HFFc6 (cell line): ENCODE data around the gene CD40LG. TPM values are rescaled to one million over a fixed set of nuclear protein-coding genes. Genes with fewer than 3 reads are reported as not detected.

Experiments used
- DNase-seq: peaks from one replicate; pipeline ENCODE4 v3.0.0-alpha.2; 2018
- H3K27ac Mint-ChIP-seq: 2 replicates; pipeline ENCODE4 v1.8.0; 2020; ENCODE audit warnings: mild to moderate bottlenecking, mixed read lengths
- H3K27me3 Mint-ChIP-seq: 2 replicates; pipeline ENCODE4 v1.8.0; 2021; ENCODE audit warnings: mild to moderate bottlenecking, moderate library complexity, mixed read lengths; ENCODE audit not compliant: insufficient read depth
- H3K36me3 Mint-ChIP-seq: 2 replicates; pipeline ENCODE4 v1.8.0; 2021; ENCODE audit warnings: low read depth, mixed read lengths
- H3K4me1 Mint-ChIP-seq: 2 replicates; pipeline ENCODE4 v1.8.0; 2020; ENCODE audit warnings: low read depth, mixed read lengths
- H3K4me3 Mint-ChIP-seq: 2 replicates; pipeline ENCODE4 v1.8.0; 2020; ENCODE audit warnings: mild to moderate bottlenecking, moderate library complexity, mixed read lengths
- H3K9me3 Mint-ChIP-seq: 2 replicates; pipeline ENCODE4 v1.8.0; 2020; ENCODE audit warnings: mild to moderate bottlenecking, mixed read lengths
- CTCF ChIP-seq: fragments of 200-600 bp; sonication (generic); IDR thresholded peaks from 2 replicates; pipeline ENCODE4 v1.5.0; 2021; ENCODE audit warnings: antibody characterized with exemption, mild to moderate bottlenecking
- total RNA-seq, 6 experiments: library from RNA; stranded (reverse); fragmentation: NEBNext Ultra II Directional; extraction: Animal tissue kit (Norgen Biotek cat#: 25700); gene quantifications; 2 replicates in 1 of 6; 3 replicates in 5 of 6; pipeline ENCODE4 v1.2.3, GENCODE V29; 2021

Gene CD40LG
- total RNA-seq, 6 experiments from 2014 or later, result not detected

DNA sequence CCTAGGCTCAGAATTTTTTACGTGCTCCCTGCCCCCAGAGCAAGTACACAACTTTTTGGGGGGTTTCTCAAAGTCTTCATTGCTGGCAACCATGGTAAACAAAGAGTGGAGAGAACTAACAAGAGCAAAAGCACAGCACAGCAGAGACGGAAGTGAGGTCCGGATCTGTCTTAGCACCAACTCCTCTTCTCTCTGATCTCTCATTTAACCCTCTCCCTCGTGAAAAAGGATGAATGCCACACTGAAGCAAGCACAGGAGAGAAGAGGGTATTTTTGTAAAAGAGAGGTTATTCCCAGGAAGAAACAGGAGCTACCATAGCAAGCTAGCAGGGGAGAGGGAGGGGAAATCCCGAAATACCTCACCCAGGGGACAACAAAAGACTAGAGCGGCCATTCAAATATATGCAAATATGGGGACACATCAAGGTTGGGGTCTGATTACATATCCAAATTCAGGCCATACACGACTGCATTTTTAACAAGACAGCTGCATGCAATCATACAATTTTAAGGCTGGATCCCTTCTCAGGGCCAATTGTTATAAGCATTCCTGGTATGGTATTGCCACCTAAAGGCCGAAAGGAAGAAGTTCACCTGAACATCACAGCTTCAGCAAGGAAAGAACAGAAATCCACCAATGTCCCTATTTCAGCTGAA is 46.6 kb downstream of the CD40LG start:
- Mint-ChIP-seq H3K36me3 (no peaks in the 10 kb centered on the region), H3K4me3 (peak overlapping the region; percentile 41; the same call in 1 of the 2 replicates), H3K9me3 (no peaks in the 10 kb centered on the region), H3K27me3 (no peaks in the 10 kb centered on the region), H3K4me1 (peaks cover 29% of the 10 kb centered on the region), H3K27ac (peak overlapping the region; percentile 5; the same call in 1 of the 2 replicates)
- peak; percentile 78 for TF ChIP-seq CTCF
- DNase-seq, result peak; percentile 40

DNA sequence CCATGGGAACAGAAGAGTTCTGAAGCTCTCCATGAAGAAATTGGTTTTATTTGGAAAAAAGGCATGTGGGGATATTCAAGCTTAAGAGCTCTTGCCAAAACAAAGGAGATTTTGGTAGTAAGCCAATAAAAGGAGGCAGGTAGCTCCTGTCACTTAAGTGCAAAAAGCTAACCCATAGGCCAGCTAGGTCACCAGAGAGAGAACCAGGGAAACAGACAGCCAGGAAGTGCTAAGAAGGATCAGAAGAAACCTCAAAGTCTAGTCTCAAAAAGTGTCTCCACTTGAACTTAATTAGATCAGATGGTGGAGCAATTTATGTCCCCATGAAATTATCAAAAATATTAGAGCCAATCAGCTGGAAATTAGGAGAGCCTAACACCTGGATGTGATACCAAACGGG is 49.2 kb downstream of the CD40LG start:
- H3K4me3 Mint-ChIP-seq, result no peak overlapping the region
- no peak overlapping the region for H3K27ac Mint-ChIP-seq
- DNase-seq, result no peak
- no peak for TF ChIP-seq CTCF
- H3K36me3 Mint-ChIP-seq, result no peaks in the 10 kb centered on the region
- H3K4me1 Mint-ChIP-seq, result peaks cover 7% of the 10 kb centered on the region
- H3K9me3 Mint-ChIP-seq, result no peaks in the 10 kb centered on the region
- H3K27me3 Mint-ChIP-seq, result no peaks in the 10 kb centered on the region

- Mint-ChIP-seq H3K9me3 (no peaks in the 10 kb centered on the region), H3K4me3 (no peak overlapping the region), H3K27me3 (no peaks in the 10 kb centered on the region), H3K27ac (no peak overlapping the region), H3K4me1 (peaks cover 11% of the 10 kb centered on the region; the same call in 1 of the 2 replicates), H3K36me3 (no peaks in the 10 kb centered on the region)
- TF ChIP-seq CTCF, result peak; percentile 68
- DNase-seq, result no peak
Observed at GRCh38 chrX:136708348-136708747, 60.4 kb downstream of the CD40LG start.

Other genes with a start within 250 kb of the CD40LG start
- not detected for gene BRS3, start 160.2 kb upstream of the CD40LG start, total RNA-seq
- 10 to 100 TPM; 31.9 to 37.7 (median 33.0) TPM for gene HTATSF1, start 150.6 kb upstream of the CD40LG start, total RNA-seq
- gene VGLL1, start 115.9 kb upstream of the CD40LG start, total RNA-seq, result not detected
- 1 to 10 TPM; 2.5 to 5.4 (median 4.9) TPM for gene ARHGEF6, start 132.8 kb downstream of the CD40LG start, total RNA-seq
- gene RBMX, start 232.6 kb downstream of the CD40LG start, total RNA-seq, result 100 to 1,000 TPM; 127 to 191 (median 178) TPM